OCI-LY3 (cell line): Measurements from ENCODE around the gene SEC62.

Experiments
- H2AFZ ChIP-seq: fragments of 200-600, 300-600 bp; shearing (Covaris generic); 2 replicates; pipeline ENCODE4 v1.6.0; 2014; ENCODE audit warnings: antibody characterized with exemption, low read depth, low read length
- H3K27ac ChIP-seq: fragments of 200-600, 300-600 bp; sonication (generic); 2 replicates; pipeline ENCODE4 v1.5.1; 2014; ENCODE audit warnings: mild to moderate bottlenecking, low read length, moderate library complexity, mixed read lengths
- H3K27me3 ChIP-seq: fragments of 200-600, 300-600 bp; sonication (generic); 2 replicates; pipeline ENCODE4 v1.6.1; 2014; ENCODE audit warnings: low read depth, low read length, mixed read lengths
- H3K36me3 ChIP-seq: fragments of 200-600, 300-600 bp; sonication (generic); replicated peaks from 2 replicates; pipeline ENCODE3; 2014; ENCODE audit warnings: low read depth, low read length, mixed read lengths
- H3K4me1 ChIP-seq: fragments of 300-600, 200-600 bp; sonication (generic); 2 replicates; pipeline ENCODE4 v1.6.1; 2014; ENCODE audit warnings: low read length, mixed read lengths
- H3K4me2 ChIP-seq: fragments of 200-600, 300-600 bp; sonication (generic); 2 replicates; pipeline ENCODE4 v1.6.1; 2014; ENCODE audit warnings: low read length, mixed read lengths
- H3K4me3 ChIP-seq: fragments of 300-600, 200-600 bp; sonication (generic); 2 replicates; pipeline ENCODE4 v1.5.1; 2014; ENCODE audit warnings: antibody characterized with exemption, mild to moderate bottlenecking, low read length, moderate library complexity
- H3K79me2 ChIP-seq: fragments of 300-600, 200-600 bp; shearing (Covaris generic); 2 replicates; pipeline ENCODE4 v1.6.1; 2014; ENCODE audit warnings: mild to moderate bottlenecking, low read length, mixed read lengths
- H3K9ac ChIP-seq: fragments of 300-600, 200-600 bp; shearing (Covaris generic); 2 replicates; pipeline ENCODE4 v1.6.0; 2014; ENCODE audit warnings: mild to moderate bottlenecking, low read length, moderate library complexity
- H3K9me3 ChIP-seq: fragments of 200-600, 300-600 bp; shearing (Covaris generic); 2 replicates; pipeline ENCODE4 v1.6.1; 2014; ENCODE audit warnings: low read length, mixed read lengths; ENCODE audit not compliant: insufficient read depth
- H4K20me1 ChIP-seq: fragments of 200-600, 300-600 bp; sonication (generic); 2 replicates; pipeline ENCODE4 v1.6.1; 2016; ENCODE audit warnings: low read length, mixed read lengths; ENCODE audit not compliant: insufficient read depth
- EZH2phosphoT487 ChIP-seq: fragments of 200-600 bp; shearing (Covaris generic); IDR thresholded peaks from 2 replicates; pipeline ENCODE4 v1.6.1; 2018; ENCODE audit warnings: antibody characterized with exemption, mixed run types, low read depth
- TF ChIP-seq, protein P1 (sequence below): fragments of 200-600, 300-600 bp; sonication (generic); IDR thresholded peaks from 2 replicates; pipeline ENCODE4 v1.5.1; 2014; ENCODE audit warnings: antibody characterized with exemption, low read length, low read depth

Gene SEC62

DNA sequence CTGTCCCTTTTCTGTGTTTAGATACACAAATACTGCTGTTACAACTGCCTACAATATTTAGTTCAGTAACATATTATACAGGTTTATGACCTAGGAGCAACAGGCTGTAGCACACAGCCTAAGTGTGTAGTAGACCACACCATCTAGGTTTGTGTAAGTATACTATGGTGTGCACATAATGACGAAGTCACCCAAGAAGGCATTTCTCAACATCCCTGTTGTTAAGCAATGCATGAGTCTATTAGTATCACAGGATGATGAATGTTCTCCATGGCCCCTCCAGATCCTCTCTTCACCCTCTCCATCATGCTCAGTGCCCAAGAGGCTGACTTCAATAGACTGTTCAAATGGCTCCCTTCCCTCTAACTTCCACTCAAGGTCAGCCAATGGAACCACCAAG, 14.6 kb upstream of the SEC62 start:
- H3K27ac ChIP-seq = no peak overlapping the region
- H3K79me2 ChIP-seq = no peaks in the 10 kb centered on the region
- H3K4me1 ChIP-seq = peaks cover 35% of the 10 kb centered on the region
- H4K20me1 ChIP-seq = no peaks in the 10 kb centered on the region
- H2AFZ ChIP-seq = no peak overlapping the region
- H3K27me3 ChIP-seq = peaks cover 33% of the 10 kb centered on the region
- H3K36me3 ChIP-seq = peaks cover 3% of the 10 kb centered on the region
- TF ChIP-seq, protein P1, sequence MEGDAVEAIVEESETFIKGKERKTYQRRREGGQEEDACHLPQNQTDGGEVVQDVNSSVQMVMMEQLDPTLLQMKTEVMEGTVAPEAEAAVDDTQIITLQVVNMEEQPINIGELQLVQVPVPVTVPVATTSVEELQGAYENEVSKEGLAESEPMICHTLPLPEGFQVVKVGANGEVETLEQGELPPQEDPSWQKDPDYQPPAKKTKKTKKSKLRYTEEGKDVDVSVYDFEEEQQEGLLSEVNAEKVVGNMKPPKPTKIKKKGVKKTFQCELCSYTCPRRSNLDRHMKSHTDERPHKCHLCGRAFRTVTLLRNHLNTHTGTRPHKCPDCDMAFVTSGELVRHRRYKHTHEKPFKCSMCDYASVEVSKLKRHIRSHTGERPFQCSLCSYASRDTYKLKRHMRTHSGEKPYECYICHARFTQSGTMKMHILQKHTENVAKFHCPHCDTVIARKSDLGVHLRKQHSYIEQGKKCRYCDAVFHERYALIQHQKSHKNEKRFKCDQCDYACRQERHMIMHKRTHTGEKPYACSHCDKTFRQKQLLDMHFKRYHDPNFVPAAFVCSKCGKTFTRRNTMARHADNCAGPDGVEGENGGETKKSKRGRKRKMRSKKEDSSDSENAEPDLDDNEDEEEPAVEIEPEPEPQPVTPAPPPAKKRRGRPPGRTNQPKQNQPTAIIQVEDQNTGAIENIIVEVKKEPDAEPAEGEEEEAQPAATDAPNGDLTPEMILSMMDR = no peak
- TF ChIP-seq EZH2phosphoT487 = no peak
- H3K4me2 ChIP-seq = no peak overlapping the region
- peaks cover 6% of the 10 kb centered on the region; the same call in 1 of the 2 replicates for H3K9me3 ChIP-seq
- no peak overlapping the region for H3K9ac ChIP-seq
- no peak overlapping the region for H3K4me3 ChIP-seq

DNA sequence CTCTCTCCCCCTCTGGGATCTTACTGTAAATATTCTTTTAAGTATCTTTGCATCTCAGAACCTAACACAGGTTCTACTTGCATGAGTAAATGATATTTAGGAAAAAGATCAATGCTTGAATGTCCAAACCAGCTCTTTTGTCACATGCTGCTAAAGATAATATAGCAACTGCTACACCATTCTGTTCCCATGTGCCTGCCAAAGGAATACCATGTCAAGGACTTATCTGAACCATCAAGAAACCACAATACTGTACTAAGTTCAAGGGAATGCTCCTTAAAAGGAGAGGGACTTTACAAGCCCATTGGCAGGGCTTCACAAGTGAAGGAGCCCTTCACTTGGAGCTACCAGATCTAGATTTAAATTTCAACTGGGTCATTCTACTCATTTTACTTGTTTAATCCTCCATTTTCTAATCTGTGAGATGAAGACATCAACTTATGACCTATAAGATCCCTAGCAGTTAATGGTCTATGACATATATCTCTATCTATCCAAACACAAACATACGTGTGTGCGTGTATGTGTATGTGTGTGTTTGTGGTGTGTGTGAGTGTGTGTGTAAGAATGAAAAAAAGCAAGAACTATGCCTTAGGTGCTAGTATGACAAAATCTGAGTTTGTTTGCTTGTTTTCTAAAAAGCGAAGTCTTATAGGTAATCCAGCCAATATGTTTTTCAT, 13.0 kb upstream of the SEC62 start:
- Histone ChIP-seq H3K9me3 (peaks cover 6% of the 10 kb centered on the region; the same call in 1 of the 2 replicates), H2AFZ (no peak overlapping the region), H3K27me3 (peaks cover 23% of the 10 kb centered on the region), H3K36me3 (peaks cover 3% of the 10 kb centered on the region), H3K27ac (peak overlapping the region; percentile 33), H3K4me1 (peaks cover 35% of the 10 kb centered on the region), H4K20me1 (no peaks in the 10 kb centered on the region), H3K9ac (no peak overlapping the region), H3K4me2 (peak overlapping the region; percentile 74), H3K4me3 (peak overlapping the region; percentile 44), H3K79me2 (no peaks in the 10 kb centered on the region)
- TF ChIP-seq, protein P1 = no peak
- no peak for TF ChIP-seq EZH2phosphoT487

DNA sequence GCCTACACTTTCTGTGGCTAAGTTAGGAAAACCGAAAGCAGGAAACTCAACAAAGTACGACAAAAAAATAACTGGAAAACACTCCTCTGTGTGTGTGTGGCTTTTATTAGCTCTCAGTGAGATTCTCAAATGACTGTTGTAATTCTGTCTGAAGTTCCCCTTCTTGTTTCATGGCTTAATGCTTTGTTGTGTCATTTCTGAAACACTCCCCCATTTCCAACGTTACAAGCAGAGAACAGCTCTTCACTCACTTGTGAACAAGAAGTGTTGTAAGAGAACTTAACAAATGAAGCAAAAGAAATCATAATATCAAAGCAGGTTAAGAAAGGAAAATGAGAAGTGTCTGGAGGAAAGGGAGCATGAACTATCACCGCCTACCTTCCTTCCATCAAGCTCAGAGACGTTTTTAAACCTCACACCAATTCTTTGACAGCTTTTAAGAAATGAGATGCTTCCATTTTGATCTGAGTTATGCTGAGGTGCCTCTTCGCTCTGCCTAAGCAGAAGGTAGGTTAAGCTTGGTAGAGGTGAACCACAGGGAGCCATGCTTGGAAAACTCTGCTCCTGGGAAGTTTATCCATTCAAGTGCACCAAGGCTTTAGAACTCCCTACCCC, 12.4 kb upstream of the SEC62 start:
- peak overlapping the region; percentile 44 for H3K4me3 ChIP-seq
- H3K4me1 ChIP-seq = peaks cover 29% of the 10 kb centered on the region
- no peaks in the 10 kb centered on the region for H4K20me1 ChIP-seq
- peak overlapping the region; percentile 33 for H3K27ac ChIP-seq
- peaks cover 23% of the 10 kb centered on the region for H3K27me3 ChIP-seq
- TF ChIP-seq, protein P1 = no peak
- no peak for TF ChIP-seq EZH2phosphoT487
- H3K9ac ChIP-seq = no peak overlapping the region; the same call in 1 of the 2 replicates
- H3K4me2 ChIP-seq = peak overlapping the region; percentile 74
- peaks cover 3% of the 10 kb centered on the region for H3K36me3 ChIP-seq
- peaks cover 6% of the 10 kb centered on the region; the same call in 1 of the 2 replicates for H3K9me3 ChIP-seq
- H3K79me2 ChIP-seq = no peaks in the 10 kb centered on the region
- peak overlapping the region; percentile 76 for H2AFZ ChIP-seq

DNA sequence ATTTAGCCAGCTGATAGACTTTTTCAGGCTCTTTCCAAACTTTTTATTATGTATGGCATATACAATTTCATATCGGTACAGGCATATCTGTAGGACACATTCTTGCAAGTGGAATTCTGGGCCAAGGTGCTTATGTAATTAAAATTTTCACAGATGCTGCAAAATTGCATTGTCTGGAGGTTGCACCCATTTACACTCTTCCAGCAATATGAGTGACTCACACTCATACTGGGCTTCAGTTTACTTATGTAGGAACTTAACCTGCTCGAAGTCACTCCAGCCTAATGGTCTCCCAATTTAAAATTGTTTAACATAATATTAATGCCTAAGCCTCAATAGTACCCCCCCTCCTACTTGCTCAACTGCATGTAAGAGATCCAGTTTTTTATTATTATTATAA, 11.2 kb upstream of the SEC62 start:
- H3K79me2 ChIP-seq = no peaks in the 10 kb centered on the region
- H3K27me3 ChIP-seq = peaks cover 15% of the 10 kb centered on the region; the same call in 1 of the 2 replicates
- no peak overlapping the region for H3K9ac ChIP-seq
- no peak for TF ChIP-seq EZH2phosphoT487
- TF ChIP-seq, protein P1 = no peak
- H3K27ac ChIP-seq = no peak overlapping the region
- no peaks in the 10 kb centered on the region for H4K20me1 ChIP-seq
- H3K9me3 ChIP-seq = peaks cover 6% of the 10 kb centered on the region; the same call in 1 of the 2 replicates
- H3K4me3 ChIP-seq = no peak overlapping the region
- no peak overlapping the region for H3K4me2 ChIP-seq
- H2AFZ ChIP-seq = no peak overlapping the region
- H3K36me3 ChIP-seq = peaks cover 3% of the 10 kb centered on the region
- H3K4me1 ChIP-seq = peaks cover 19% of the 10 kb centered on the region
